HepG2 (cell line): ENCODE measurements around the gene MAPK8. TPM values are rescaled to one million over a fixed set of nuclear protein-coding genes. Genes with fewer than 3 reads are reported as not detected.

Experiments
- ATAC-seq: fragments of 200-7000 bp; cut with Tn5 transposase; 3 replicates; pipeline ENCODE4 v1.9.1; 2020; ENCODE audit warnings: mild to moderate bottlenecking, moderate library complexity
- BruUV-seq: library from RNA; stranded (reverse); fragments of 400-500 nt; replicated peaks from 2 replicates; lab custom pipeline; 2021; lab: Mats Ljungman, UMichigan
- CTCF ChIA-PET: fragments of 300-600 bp; formaldehyde crosslinking; extraction: SDS; loops from one replicate; lab custom pipeline; 2021; ENCODE audit warnings: low total read pairs, inconsistent platforms, low intra/inter-chr PET ratio; lab: Yijun Ruan, JAX
- POLR2A ChIA-PET: fragments of 350-600 bp; sonication (Branson Sonifier 250); formaldehyde crosslinking; loops from one replicate; lab custom pipeline; 2020; ENCODE audit warnings: antibody characterized with exemption, inconsistent platforms; lab: Yijun Ruan, JAX
- DNase-seq: peaks from one replicate; pipeline ENCODE4 v3.0.0-alpha.2; 2015; ENCODE audit warnings: low spot score
- FAIRE-seq: peaks from 3 replicates; lab custom pipeline; 2011; peaks lifted over from hg19 to GRCh38; lab: Jason Lieb, UNC
- H2AFZ ChIP-seq: one replicate; pipeline ENCODE4 v1.6.1; 2011; ENCODE audit warnings: low read length, inconsistent platforms
- H3K27ac ChIP-seq: fragments of 300-600 bp; 3 replicates; pipeline ENCODE4 v1.8.0; 2011; ENCODE audit warnings: mixed run types, mild to moderate bottlenecking, mixed read lengths, low read length, inconsistent platforms; ENCODE audit not compliant: insufficient read depth; ENCODE audit errors: extremely low read length
- H3K27me3 ChIP-seq, 2 experiments: fragments of 200-600 bp in 1 of 2; 2 replicates in 1 of 2; 3 replicates in 1 of 2; pipeline versions ENCODE4 v1.6.0 to v1.8.0; 2011; ENCODE audit warnings: low read length in 2 of 2, mild to moderate bottlenecking in 2 of 2, moderate library complexity in 2 of 2, inconsistent platforms in 1 of 2; ENCODE audit not compliant: insufficient read depth in 2 of 2, control insufficient read depth in 1 of 2
- H3K36me3 ChIP-seq, 2 experiments: fragments of 200-600 bp in 1 of 2; replicated peaks in 1 of 2; 2 replicates in 1 of 2; 3 replicates in 1 of 2; pipeline versions ENCODE4 v1.5.1 to v1.8.0; 2011; ENCODE audit warnings: low read length in 2 of 2, inconsistent platforms in 1 of 2; ENCODE audit not compliant: insufficient read depth in 2 of 2, control insufficient read depth in 1 of 2
- H3K4me1 ChIP-seq: 2 replicates; pipeline ENCODE4 v1.5.1; 2012; ENCODE audit warnings: low read length, inconsistent platforms; ENCODE audit not compliant: insufficient read depth
- H3K4me2 ChIP-seq: 2 replicates; pipeline ENCODE4 v1.6.0; 2011; ENCODE audit warnings: low read depth, low read length, inconsistent platforms
- H3K4me3 ChIP-seq, 3 experiments: fragments of 200-600 bp in 1 of 3; sonication (generic), shearing (Covaris generic) in 1 of 3; replicated peaks in 1 of 3; 2 replicates each; pipeline ENCODE4 v1.5.1; 2011 to 2016; ENCODE audit warnings: low read length in 3 of 3, inconsistent platforms in 2 of 3, low read depth in 2 of 3, mild to moderate bottlenecking in 2 of 3, control low read depth in 1 of 3, mixed read lengths in 1 of 3; ENCODE audit not compliant: insufficient read depth in 1 of 3
- H3K79me2 ChIP-seq: one replicate; pipeline ENCODE4 v1.6.1; 2011; ENCODE audit warnings: low read length, inconsistent platforms; ENCODE audit not compliant: insufficient read depth
- H3K9ac ChIP-seq: 2 replicates; pipeline ENCODE4 v1.6.0; 2011; ENCODE audit warnings: mild to moderate bottlenecking, low read depth, low read length, inconsistent platforms; ENCODE audit not compliant: insufficient read depth
- H3K9me3 ChIP-seq: 2 replicates; pipeline ENCODE4 v1.5.1; 2012; ENCODE audit warnings: mild to moderate bottlenecking, low read length
- H4K20me1 ChIP-seq: 2 replicates; pipeline ENCODE4 v1.6.0; 2011; ENCODE audit warnings: inconsistent platforms, mild to moderate bottlenecking, low read length, moderate library complexity; ENCODE audit not compliant: insufficient read depth
- IKZF1 ChIP-seq: fragments of 450-650 bp; IDR thresholded peaks from 2 replicates; pipeline ENCODE4 v1.7.1; 2016
- MAFK ChIP-seq, 2 experiments: IDR thresholded peaks in 1 of 2; conservative IDR thresholded peaks in 1 of 2; 2 replicates each; pipeline ENCODE4 v1.6.1; 2011; ENCODE audit warnings: improper control_type of control experiment in 2 of 2, low read length in 2 of 2
- TP53 ChIP-seq: sonication (generic); formaldehyde crosslinking; conservative IDR thresholded peaks from 2 replicates; pipeline ENCODE4 v1.4.0; 2020; ENCODE audit warnings: missing genetic modification reagents
- WGBS: methylation state at CpG from one replicate; pipeline ENCODE4 v1.1.6; 2017; ENCODE audit warnings: low lambda C conversion rate; 5-methylcytosine and 5-hydroxymethylcytosine counted together
- in situ Hi-C: cut with HindIII; loops from 2 replicates; pipeline ENCODE4 v1.10.0; 2017; ENCODE audit warnings: low pct_unique_long_range_greater_than_20kb; ENCODE audit not compliant: extremely low pct_ligation_motif_present
- intact Hi-C: fragments of 100-400 bp; cut with micrococcal nuclease; formaldehyde crosslinking; loops from one replicate; pipeline ENCODE4 v1.10.0; 2022; ENCODE audit not compliant: unreplicated experiment
- polyA plus RNA-seq, 8 experiments: library from polyadenylated mRNA; depleted of rRNA in 3 of 8; stranded (reverse) in 7 of 8; unstranded in 1 of 8; fragments of >200 nt; fragmentation: Illumina TruSeq in 4 of 8; extraction: Trizol in 4 of 8; gene quantifications; 2 replicates each; pipeline versions ENCODE4 v1.2.1 to v1.2.3, GENCODE V29; 2011 to 2016; ENCODE audit warnings: low read depth in 4 of 8, missing spikeins in 1 of 8, mixed read lengths in 1 of 8; ENCODE audit not compliant: insufficient read depth in 1 of 8
- total RNA-seq, 5 experiments: library from RNA; depleted of rRNA; stranded (reverse); fragments of >200 nt; fragmentation: Illumina TruSeq; extraction: Trizol; gene quantifications; 2 replicates each; pipeline ENCODE4 v1.2.3, GENCODE V29; 2016; ENCODE audit warnings: low read depth in 1 of 5
- TF ChIP-seq, protein P1 (sequence below): sonication (generic); formaldehyde crosslinking; IDR thresholded peaks from 2 replicates; pipeline ENCODE4 v1.5.1; 2020; ENCODE audit warnings: mild to moderate bottlenecking, missing genetic modification reagents, moderate library complexity
- TF ChIP-seq, protein P2 (sequence below): sonication (generic); formaldehyde crosslinking; IDR thresholded peaks from 2 replicates; pipeline ENCODE4 v1.8.1; 2023; ENCODE audit warnings: mild to moderate bottlenecking, moderate library complexity, missing genetic modification reagents
- TF ChIP-seq, protein P3 (sequence below): IDR thresholded peaks from 2 replicates; pipeline ENCODE4 v1.6.1; 2018; ENCODE audit warnings: missing genetic modification reagents
- TF ChIP-seq, protein P4 (sequence below): sonication (generic); formaldehyde crosslinking; IDR thresholded peaks from 2 replicates; pipeline ENCODE4 v1.4.0; 2020; ENCODE audit warnings: missing genetic modification reagents
- TF ChIP-seq, protein P5 (sequence below): sonication (generic); formaldehyde crosslinking; IDR thresholded peaks from 2 replicates; pipeline ENCODE4 v1.4.0; 2020; ENCODE audit warnings: missing genetic modification reagents
- TF ChIP-seq, protein P6 (sequence below): sonication (generic); formaldehyde crosslinking; IDR thresholded peaks from 2 replicates; pipeline ENCODE4 v1.4.0; 2020; ENCODE audit warnings: missing genetic modification reagents

The MAPK8 gene
- total and polyA plus RNA-seq, 2 of the 13 experiments (the other 11 are each of a cell fraction or from before 2014, with no cell fraction given), result 41.6 to 47.3 TPM

DNA sequence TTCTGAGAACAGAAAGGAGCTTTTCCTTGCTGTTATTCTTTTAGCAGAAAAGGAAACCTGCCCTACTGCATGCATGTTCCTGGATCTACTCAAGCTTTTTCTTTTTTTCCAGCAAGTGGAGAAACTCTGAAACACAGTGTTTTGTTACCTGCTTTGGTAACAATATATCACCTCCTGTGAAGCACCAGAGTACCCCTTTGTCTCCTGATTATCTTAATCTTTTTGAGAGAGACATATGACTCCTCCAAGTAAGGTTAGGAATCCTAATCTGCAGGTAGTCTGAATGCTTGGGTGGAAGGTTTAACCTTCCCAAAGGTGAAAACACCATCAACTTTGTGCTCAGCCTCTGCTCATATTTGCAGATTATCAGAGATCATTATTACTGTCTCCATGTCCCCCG lies 93.1 kb downstream of the MAPK8 start:
- no peaks in the 10 kb centered on the region for H3K27me3 ChIP-seq
- ATAC-seq (no peak), DNase-seq (no peak), FAIRE-seq (no peak)
- WGBS, result 100% methylated on average over 1 of the region's 1 CpG
- no peaks in the 10 kb centered on the region for H3K36me3 ChIP-seq
- CTCF ChIA-PET, result no interaction called here
- no peak overlapping the region for H3K4me2 ChIP-seq
- H3K4me3 ChIP-seq, result no peak overlapping the region
- no TSS peak for BruUV-seq
- no peaks in the 10 kb centered on the region for H3K79me2 ChIP-seq
- H3K9me3 ChIP-seq, result no peaks in the 10 kb centered on the region
- H3K27ac ChIP-seq, result no peak overlapping the region
- H2AFZ ChIP-seq, result no peak overlapping the region
- intact Hi-C loops (no loop called here), in situ Hi-C loops (no loop called here)
- POLR2A ChIA-PET, result no interaction called here
- no peaks in the 10 kb centered on the region for H4K20me1 ChIP-seq
- no peak overlapping the region for H3K9ac ChIP-seq
- H3K4me1 ChIP-seq, result no peaks in the 10 kb centered on the region
- TF ChIP-seq, protein P1, sequence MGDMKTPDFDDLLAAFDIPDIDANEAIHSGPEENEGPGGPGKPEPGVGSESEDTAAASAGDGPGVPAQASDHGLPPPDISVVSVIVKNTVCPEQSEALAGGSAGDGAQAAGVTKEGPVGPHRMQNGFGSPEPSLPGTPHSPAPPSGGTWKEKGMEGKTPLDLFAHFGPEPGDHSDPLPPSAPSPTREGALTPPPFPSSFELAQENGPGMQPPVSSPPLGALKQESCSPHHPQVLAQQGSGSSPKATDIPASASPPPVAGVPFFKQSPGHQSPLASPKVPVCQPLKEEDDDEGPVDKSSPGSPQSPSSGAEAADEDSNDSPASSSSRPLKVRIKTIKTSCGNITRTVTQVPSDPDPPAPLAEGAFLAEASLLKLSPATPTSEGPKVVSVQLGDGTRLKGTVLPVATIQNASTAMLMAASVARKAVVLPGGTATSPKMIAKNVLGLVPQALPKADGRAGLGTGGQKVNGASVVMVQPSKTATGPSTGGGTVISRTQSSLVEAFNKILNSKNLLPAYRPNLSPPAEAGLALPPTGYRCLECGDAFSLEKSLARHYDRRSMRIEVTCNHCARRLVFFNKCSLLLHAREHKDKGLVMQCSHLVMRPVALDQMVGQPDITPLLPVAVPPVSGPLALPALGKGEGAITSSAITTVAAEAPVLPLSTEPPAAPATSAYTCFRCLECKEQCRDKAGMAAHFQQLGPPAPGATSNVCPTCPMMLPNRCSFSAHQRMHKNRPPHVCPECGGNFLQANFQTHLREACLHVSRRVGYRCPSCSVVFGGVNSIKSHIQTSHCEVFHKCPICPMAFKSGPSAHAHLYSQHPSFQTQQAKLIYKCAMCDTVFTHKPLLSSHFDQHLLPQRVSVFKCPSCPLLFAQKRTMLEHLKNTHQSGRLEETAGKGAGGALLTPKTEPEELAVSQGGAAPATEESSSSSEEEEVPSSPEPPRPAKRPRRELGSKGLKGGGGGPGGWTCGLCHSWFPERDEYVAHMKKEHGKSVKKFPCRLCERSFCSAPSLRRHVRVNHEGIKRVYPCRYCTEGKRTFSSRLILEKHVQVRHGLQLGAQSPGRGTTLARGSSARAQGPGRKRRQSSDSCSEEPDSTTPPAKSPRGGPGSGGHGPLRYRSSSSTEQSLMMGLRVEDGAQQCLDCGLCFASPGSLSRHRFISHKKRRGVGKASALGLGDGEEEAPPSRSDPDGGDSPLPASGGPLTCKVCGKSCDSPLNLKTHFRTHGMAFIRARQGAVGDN (CRISPR knock-in tag), result no peak
- TF ChIP-seq, protein P2, sequence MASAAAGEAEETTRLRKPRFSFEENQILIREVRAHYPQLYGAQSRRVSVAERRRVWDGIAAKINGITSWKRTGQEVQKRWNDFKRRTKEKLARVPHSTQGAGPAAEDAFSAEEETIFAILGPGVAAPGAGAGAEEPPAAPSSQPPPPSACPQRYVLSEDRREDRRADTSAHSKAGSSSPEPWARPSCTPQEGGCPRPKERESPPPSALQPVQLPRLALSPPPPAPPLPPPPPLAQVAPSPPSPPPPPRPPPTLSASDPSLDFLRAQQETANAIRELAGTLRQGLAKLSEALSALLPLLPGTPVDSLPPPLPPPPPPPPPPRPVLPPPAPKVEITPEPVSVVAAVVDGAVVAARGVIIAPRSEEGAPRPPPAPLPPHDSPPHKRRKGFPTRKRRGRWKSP, result no peak
- TF ChIP-seq, protein P3, sequence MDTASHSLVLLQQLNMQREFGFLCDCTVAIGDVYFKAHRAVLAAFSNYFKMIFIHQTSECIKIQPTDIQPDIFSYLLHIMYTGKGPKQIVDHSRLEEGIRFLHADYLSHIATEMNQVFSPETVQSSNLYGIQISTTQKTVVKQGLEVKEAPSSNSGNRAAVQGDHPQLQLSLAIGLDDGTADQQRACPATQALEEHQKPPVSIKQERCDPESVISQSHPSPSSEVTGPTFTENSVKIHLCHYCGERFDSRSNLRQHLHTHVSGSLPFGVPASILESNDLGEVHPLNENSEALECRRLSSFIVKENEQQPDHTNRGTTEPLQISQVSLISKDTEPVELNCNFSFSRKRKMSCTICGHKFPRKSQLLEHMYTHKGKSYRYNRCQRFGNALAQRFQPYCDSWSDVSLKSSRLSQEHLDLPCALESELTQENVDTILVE (CRISPR knock-in tag), result no peak
- TF ChIP-seq TP53 (CRISPR knock-in tag), result no peak
- TF ChIP-seq, protein P4, sequence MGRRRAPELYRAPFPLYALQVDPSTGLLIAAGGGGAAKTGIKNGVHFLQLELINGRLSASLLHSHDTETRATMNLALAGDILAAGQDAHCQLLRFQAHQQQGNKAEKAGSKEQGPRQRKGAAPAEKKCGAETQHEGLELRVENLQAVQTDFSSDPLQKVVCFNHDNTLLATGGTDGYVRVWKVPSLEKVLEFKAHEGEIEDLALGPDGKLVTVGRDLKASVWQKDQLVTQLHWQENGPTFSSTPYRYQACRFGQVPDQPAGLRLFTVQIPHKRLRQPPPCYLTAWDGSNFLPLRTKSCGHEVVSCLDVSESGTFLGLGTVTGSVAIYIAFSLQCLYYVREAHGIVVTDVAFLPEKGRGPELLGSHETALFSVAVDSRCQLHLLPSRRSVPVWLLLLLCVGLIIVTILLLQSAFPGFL (CRISPR knock-in tag), result no peak
- TF ChIP-seq IKZF1, result no peak
- TF ChIP-seq, protein P5, sequence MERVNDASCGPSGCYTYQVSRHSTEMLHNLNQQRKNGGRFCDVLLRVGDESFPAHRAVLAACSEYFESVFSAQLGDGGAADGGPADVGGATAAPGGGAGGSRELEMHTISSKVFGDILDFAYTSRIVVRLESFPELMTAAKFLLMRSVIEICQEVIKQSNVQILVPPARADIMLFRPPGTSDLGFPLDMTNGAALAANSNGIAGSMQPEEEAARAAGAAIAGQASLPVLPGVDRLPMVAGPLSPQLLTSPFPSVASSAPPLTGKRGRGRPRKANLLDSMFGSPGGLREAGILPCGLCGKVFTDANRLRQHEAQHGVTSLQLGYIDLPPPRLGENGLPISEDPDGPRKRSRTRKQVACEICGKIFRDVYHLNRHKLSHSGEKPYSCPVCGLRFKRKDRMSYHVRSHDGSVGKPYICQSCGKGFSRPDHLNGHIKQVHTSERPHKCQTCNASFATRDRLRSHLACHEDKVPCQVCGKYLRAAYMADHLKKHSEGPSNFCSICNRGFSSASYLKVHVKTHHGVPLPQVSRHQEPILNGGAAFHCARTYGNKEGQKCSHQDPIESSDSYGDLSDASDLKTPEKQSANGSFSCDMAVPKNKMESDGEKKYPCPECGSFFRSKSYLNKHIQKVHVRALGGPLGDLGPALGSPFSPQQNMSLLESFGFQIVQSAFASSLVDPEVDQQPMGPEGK (CRISPR knock-in tag), result no peak
- TF ChIP-seq, protein P6, sequence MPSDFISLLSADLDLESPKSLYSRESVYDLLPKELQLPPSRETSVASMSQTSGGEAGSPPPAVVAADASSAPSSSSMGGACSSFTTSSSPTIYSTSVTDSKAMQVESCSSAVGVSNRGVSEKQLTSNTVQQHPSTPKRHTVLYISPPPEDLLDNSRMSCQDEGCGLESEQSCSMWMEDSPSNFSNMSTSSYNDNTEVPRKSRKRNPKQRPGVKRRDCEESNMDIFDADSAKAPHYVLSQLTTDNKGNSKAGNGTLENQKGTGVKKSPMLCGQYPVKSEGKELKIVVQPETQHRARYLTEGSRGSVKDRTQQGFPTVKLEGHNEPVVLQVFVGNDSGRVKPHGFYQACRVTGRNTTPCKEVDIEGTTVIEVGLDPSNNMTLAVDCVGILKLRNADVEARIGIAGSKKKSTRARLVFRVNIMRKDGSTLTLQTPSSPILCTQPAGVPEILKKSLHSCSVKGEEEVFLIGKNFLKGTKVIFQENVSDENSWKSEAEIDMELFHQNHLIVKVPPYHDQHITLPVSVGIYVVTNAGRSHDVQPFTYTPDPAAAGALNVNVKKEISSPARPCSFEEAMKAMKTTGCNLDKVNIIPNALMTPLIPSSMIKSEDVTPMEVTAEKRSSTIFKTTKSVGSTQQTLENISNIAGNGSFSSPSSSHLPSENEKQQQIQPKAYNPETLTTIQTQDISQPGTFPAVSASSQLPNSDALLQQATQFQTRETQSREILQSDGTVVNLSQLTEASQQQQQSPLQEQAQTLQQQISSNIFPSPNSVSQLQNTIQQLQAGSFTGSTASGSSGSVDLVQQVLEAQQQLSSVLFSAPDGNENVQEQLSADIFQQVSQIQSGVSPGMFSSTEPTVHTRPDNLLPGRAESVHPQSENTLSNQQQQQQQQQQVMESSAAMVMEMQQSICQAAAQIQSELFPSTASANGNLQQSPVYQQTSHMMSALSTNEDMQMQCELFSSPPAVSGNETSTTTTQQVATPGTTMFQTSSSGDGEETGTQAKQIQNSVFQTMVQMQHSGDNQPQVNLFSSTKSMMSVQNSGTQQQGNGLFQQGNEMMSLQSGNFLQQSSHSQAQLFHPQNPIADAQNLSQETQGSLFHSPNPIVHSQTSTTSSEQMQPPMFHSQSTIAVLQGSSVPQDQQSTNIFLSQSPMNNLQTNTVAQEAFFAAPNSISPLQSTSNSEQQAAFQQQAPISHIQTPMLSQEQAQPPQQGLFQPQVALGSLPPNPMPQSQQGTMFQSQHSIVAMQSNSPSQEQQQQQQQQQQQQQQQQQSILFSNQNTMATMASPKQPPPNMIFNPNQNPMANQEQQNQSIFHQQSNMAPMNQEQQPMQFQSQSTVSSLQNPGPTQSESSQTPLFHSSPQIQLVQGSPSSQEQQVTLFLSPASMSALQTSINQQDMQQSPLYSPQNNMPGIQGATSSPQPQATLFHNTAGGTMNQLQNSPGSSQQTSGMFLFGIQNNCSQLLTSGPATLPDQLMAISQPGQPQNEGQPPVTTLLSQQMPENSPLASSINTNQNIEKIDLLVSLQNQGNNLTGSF (CRISPR knock-in tag), result no peak
- no peak for TF ChIP-seq MAFK (conservative IDR thresholded peaks at IDR 0.05 in 1 of 2, IDR thresholded peaks at IDR 0.05 in 1 of 2; ENCODE audit: low read length in 2 of 2)
